Measurements from ENCODE around the gene GJB6. TPM values are rescaled to one million over a fixed set of nuclear protein-coding genes. Genes with fewer than 3 reads are reported as not detected.
"Not testable (repeated sequence)": the region's sequence is repeated elsewhere in the genome, so short reads cannot be mapped to it uniquely, and the experiment has no call there.

Gene GJB6
- 18.5 TPM for total RNA-seq

GRCh38 chr13:20231839-20232555, at the start of gene GJB6:
TSS of gene GJB6 (minus strand) at chr13:20232319. CDS start at chr13:20223480, 8,839 bp downstream.
- DNase-seq = peak; percentile 27

GRCh38 chr13:20276901-20277300, 44.8 kb upstream of the GJB6 start:
- DNase-seq = not testable (repeated sequence)

DNA sequence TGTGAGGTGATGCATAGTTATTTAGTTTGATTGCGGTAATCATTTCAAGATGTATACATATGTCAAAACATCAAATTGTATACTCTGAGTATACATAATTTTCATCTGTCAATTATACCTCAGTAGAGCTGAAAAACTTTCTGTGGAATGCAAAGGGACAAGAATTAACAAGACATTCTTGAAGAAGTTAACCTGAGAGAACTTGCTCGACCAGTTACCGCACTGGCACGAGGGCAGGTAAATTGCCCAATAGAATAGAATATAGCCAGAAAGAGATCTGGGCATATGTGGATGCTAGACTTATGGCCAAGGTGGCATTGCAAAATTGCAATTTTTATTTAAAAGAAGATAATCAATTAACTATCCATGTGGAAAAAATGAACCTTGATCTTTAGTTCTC, 42.3 kb upstream of the GJB6 start:
- DNase-seq = peak; percentile 44

DNA sequence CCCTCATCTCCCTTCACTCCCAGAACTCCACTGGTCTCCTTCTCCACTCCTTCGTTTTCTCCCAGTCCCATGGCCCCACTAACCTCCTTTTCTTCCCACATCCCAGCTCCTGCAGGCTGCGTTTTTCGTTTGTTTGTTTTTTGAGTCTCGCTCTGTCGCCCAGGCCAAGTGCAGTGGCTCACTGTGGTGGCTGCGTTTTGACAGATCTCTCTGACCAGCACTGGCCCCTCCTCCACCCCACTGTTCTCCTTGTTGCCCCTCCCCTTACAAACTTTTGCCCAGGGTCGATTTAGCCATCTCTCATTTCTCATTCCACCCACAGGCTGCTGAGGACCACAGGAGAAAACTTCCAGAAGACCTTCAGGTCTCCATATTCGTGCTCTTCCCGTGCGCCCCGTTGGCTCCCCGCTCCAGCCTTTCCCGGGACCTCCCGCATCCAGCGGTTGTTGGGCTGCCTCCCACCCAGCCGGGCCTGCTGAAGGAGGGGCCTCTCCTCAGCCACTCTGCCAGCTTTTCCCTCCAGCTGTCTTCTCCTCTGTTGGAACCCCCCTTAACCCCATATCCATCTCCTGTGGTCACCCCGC, 40.6 kb upstream of the GJB6 start:
- no peak for DNase-seq

- DNase-seq = no peak
Observed at GRCh38 chr13:20272104-20272503, 40.0 kb upstream of the GJB6 start.

GRCh38 chr13:20271441-20271840, 39.3 kb upstream of the GJB6 start:
- no peak for DNase-seq

GRCh38 chr13:20270163-20270865, 38.2 kb upstream of the GJB6 start:
- peak; percentile 37 for DNase-seq

- DNase-seq = no peak
Observed at GRCh38 chr13:20264271-20265018, 32.3 kb upstream of the GJB6 start.

DNA sequence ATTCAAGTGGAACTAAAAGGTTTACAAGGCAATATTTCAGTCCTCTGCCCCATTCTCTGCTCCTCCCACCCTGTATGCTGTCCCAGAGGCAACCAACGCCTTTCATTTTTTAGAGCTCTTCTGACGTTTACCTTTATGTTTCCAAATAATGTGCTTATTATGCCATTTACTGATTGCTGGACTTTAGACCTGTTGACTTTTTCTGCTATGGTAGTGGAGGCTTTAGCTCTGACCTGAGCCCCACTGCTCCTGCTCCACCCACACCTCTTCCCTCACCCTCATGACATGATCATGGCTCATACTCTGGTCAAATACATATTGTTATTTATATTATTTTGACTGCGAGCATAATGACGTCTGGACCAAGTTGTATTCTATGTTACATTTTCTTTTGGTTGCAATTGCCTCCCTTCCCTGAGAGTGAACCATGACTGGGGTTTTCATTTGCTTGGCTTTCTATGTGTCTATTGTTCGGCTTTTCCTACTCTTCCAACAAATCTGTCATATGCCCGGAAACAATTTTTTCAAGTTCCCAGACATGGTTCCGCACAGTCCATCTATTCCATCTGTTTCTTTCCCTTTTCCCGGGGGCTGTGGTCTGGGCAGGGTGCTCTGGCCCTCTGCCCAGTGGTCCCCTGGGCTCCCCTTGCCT, 31.4 kb upstream of the GJB6 start:
- no peak for DNase-seq

DNA sequence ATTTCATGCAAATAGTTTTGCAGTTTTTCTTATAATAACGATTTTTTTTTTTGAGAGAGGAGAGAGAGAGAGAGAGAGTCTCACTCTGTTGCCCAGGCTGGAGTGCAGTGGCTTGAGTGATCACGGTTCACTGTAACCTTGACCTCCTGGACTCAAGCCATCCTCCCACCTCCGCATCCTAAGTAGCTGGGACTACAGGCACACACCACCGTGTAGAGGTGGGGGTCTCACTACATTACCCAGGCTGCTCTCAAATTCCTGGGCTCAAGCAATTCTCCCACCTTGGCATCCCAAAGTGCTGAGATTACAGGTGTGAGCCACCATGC, 26.8 kb upstream of the GJB6 start:
- DNase-seq = no peak

DNA sequence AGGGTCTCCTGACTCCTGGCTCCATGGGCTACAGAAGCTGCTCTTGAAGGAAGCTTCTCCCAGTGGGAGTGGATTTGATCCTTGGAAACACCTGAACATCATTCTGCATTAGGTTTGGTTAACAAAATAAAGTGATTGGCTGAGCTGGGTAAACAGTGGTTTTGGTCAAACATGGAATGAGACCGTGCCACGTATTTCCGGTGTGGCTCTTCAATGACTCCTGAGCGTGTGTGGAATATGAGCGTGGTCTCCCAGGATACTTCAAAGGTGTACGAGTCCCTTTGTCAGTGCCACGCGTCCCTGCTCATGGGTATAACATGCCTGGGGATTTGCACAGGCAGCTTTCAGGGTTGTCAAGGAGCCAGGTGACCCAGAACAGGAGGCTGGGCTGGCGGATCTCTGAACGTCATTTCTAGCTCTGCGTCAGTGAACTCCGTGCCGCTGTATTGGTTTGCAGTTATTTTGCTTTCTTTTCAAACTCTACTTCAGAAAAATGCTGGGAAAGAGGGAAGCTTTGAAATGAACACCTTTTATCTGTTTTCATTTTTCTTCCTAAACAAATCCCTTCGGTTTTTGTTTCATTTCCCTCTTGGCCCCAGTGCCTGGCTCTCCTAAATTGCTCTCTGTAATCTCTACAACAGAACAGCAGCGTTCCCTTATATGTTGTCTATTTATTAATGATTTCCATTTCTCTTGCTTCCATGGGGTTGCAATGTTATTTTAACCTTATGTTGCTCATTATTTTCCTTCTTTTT, 26.3 kb upstream of the GJB6 start:
- DNase-seq = no peak

GRCh38 chr13:20254076-20254475, 22.0 kb upstream of the GJB6 start:
- no peak for DNase-seq

- DNase-seq = no peak
Observed at GRCh38 chr13:20249913-20250312, 17.8 kb upstream of the GJB6 start.

DNA sequence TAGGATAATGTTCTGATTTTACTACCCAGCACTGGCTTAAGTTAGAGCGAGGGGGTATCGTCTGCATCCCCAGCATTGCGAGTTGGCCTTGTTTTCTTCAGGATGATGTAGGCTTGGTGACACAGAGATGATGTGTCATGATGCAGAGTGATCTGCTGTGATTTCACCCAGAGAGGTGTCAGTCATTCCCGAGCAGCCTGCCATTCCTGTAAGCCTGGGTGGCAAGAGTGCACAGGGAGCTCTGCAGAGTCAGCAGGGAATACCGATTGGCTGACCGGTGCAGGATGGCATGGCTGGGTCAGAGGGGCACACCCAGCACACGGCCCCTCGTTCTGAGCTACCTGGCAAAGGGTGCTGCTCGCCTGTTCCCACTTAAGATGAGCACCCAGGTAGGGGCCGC, 15.8 kb upstream of the GJB6 start:
- DNase-seq = no peak

DNA sequence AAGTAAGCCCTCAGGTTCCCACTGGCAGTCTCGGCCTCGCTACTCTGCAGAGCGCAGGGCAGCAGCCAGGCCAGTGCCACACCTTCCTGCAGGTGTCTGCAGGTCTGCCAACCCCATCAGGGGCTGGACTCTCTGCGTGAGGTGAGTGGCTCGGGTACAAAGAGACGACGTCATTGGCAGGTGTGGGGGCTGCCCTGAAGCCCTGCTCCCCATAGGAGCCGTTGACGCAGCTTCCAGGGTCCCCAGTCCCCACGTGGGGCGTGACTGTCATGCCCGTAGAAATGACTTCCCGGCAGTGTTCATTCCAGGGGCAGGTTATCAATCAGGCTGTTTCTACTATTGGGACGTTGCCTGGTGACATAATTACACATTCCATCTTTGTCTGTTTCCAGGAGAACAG, 15.3 kb upstream of the GJB6 start:
- DNase-seq = no peak

DNA sequence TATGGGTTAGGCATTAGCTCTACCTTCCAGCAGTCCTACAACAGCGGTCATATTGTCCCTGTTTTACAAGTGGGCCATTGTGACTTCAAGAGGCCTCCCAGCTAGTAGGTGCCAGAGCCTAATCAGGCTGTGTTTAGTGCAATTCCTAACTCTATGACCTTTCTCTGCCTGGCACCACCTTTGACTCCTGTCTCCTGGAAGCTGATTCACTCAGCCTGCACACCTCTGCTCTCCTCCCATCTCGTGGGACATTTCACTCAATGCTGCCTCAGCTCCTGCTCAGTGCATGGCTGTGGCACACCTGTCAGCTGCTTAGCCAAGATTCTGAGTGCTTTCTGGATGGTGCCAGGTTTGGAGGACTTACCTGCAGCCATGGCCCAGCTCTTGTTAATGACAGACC, 9.5 kb upstream of the GJB6 start:
- no peak for DNase-seq

DNA sequence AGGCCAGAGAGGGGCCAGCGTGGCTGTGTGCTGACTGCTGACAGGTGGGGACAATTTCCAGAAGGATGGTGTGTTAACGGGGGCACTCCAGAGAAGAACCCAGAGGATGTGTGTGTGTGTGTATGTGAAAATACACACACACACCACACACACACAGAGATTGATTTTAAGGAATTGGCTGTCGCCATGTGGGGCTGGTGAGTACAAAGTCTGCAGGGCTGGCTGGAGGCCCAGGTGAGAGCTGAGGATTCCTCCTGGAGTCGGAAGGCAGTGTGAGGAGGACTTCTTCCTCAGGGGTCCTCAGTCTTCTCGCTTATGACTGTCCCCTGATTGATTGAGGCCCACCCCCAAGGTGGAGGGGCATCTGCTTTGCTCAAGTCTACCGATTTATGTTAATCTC, 7.6 kb upstream of the GJB6 start:
- DNase-seq = no peak

DNA sequence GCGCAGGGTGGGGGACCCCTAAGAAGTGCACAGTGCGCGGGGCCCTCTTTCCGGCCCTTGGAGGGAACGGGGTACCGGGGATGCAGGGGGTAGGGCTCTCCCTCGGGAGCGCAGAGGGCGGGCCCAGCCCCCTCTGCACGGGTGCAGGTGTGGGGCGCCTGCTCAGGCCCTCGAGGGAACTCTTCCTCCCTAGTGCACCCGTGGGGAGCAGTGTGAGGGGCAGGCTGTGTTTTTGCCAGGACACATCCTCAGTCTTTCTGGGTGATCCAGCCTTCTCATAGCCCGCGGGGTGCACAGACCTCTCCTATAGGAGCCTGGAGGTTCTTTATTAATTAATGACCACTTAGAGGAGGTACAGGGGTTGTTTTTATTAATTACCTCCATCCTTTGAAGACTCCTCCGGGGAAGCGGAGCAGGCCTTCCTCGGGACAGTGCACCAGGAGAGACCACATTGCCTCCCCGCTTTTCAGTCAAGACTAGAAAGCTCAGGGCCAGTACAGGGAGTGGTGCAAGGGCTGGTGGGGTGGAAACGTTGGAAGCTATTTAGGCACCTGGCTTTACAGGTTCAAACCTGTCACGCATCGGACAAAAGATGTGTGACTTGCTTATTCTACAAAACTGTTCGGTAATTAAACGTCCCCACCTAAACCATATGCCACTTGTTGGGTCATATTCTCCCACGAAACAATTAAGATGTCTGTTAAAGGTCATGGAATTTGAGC, 598 bp upstream of the GJB6 start:
- no peak for DNase-seq

DNA sequence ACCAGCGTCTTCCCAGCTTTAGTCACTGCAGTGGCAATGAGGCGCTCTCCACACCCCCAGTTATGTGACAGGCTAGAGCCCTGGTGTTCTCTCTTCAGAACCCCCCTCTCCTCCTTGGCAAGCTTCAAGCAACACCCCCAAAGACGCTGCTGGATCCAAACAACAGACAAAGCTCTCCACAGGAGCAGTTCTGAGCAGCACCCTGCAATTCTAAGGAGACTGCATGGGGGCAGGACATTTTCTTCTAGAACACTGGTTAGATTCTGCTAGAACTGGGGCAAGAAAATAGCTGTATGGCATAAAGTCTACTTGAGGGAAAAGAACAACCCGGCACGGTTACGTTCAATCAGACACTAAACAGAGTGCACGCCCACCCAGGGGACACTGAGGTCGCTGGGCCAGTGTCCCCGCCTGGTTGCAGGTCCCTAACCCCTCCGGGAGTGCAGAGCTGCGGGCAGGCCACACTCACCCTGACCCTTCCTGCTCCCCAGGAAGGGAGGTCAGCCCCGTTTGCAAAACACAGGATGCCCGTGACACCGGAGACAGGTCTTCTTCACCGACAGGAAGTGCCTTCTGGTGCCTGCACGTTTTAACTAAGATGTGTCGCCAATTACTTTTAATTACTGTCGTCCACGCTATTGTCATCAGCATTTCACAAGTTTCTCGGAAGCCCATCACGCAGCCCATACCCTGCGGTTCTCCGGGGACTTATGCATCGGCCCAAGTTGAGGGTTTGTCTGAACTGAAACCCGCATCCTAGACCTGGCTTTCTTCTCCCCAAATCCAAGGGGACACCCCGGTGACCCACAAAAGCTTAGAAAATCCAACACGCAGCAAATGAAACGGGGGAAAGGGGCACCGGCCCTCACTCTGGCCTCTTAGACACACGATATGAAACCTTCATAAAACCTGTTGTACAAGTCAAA, 943 bp downstream of the GJB6 start:
- DNase-seq = no peak

DNA sequence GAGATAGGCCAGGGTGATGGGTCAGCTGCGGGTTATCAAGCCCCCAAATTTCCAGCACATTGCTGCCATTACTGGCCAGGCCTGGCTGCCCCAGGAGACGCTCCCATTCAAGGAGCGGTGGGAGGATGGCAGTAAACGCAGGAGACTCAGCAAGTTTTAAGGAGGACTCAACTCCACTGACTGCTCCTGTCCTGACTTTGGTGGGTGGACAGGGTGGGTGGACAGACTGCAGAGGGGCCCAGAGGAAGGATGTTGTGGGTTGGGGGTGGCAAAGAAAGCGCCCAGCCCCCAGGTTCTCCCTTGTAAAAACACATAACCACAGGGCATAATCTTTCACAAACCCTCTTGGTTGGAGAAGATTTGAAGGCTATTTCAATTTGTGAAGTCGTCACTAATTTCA, 4.4 kb downstream of the GJB6 start:
- no peak for DNase-seq
